ENCODE data around the gene GTF2H2C_2.
"Not testable (repeated sequence)": the region's sequence is repeated elsewhere in the genome, so short reads cannot be mapped to it uniquely, and the experiment has no call there.

The GTF2H2C_2 gene

DNA sequence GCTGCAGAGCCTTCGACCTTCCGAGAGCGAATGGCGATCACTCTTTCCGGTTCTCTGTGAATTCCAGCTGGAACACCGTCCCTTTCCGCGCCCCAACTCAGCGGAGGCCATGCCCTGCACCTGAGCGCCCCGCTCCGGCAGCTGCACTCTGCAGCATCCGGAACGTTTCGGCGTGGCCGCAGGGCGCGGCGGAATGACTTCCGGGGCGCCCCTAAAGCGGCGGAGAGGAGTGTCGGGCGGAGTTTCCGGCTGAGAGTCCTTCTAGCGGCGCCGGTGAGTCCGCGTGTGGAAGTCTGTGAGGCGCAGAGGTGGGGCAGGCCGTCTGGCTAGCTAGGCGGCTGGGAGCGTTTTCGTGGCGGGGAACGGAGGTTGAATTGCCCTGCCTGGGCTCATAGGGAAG, at the start of gene GTF2H2C_2:
Gene GTF2H2C_2, plus strand, starts transcription at position 252 of the 400 bp plus-strand sequence.
- not testable (repeated sequence) for DNase-seq (ENCODE audit: low read depth)

DNA sequence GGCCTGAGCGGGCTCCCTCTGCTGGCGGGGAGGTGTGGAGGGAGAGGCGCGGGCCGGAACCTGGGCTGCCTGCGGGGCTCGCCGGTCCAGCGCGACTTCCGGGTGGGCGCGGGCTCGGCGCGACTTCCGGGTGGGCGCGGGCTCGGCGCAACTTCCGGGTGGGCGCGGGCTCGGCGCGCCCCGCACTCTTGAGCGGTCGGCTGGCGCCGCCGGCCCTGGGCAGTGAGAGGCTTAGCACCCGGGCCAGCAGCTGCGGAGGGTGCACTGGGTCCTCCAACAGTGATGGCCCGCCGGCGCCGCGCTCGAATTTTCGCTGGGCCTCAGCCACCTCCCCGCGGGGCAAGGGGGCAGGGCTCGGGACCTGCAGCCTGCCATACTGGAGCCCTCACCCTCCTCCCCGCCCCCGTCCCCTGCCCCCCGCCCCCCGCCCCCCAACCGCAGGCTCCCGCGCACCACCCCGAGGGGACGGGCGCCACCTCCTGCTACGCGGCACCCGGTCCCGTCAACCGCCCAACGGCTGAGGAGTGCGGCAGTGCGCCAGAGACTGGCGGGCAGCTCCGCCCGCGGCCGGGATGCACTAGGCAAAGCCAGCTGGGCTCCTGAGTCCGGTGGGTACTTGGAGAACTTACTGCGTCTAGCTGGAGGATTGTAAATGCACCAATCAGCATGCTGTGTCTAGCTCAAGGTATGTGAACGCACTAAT, 14.0 kb upstream of the GTF2H2C_2 start:
- peak; percentile 57 for DNase-seq (ENCODE audit: low read depth)

DNA sequence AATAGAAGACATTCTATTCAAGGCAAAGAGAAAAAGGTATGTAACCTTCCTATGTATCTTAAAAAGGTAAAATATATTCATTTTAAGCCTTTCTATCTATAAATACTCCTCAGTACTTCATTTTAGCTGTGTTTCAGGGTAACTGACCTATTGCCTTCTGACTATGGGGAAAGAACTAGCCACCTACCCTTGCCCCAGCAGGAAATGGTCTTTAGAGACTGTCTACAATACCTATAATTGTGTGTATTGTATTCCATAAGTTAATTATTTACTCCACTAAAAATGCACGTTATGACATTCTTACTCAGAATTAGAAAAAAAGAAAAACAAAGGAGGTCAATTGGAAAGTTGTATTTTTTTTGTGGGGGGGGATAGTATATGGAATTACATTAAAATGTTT, 6.2 kb downstream of the GTF2H2C_2 start:
- DNase-seq (ENCODE audit: low read depth) = not testable (repeated sequence)

DNA sequence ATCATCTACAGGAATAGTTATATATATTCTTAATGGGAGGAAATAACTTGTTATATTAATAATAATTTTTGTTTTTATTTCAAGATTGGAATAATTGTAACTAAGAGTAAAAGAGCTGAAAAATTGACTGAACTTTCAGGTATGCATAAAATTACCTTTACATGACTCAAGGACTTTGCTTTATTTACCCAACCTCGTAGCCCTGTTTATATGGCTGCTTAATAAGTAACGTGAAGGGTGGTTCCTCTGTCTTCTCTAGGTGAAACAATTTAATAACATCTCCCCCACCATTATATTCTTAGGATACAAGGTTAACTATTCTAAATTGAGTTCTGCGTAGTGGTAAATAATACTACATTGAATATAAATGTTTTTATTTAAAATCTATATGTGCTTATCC, 8.0 kb downstream of the GTF2H2C_2 start:
- DNase-seq (ENCODE audit: low read depth) = not testable (repeated sequence)

DNA sequence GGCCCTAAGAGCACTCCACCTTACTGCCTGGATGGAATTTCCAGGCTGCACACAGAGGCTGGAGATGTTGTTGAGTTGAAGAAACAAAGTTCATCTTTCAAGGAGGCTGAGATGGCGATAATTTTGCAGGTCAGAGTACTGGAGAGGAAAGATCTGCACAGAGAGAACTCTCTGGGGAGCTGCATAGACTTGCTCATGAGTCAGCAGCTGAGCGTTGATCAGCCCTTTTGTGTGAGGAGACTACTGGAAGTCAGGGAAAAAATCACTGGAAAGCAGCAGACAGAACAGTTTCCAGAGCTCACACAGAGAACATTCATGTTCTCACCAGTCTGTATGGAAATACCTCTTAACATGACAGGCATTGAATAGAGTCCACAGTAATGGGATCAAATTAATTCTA, 23.4 kb downstream of the GTF2H2C_2 start:
- not testable (repeated sequence) for DNase-seq (ENCODE audit: low read depth)

DNA sequence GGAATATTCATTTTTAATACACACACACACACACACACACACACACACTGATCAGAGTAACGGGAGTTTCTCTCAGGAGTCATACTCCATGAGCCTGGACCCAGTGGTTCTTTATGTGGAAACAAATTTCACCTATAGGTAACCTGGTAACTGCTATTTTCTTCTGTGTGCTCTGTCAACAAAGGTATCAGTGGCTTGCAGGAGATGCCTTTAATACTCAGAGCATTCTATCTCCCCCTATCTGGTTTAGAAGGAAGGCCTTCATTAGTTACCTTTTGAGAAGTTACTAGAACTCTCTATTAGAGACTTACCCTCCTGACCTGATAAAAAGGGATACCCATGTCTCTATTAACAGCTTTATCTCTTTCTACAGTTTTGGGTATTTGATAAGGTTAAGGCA, 34.4 kb downstream of the GTF2H2C_2 start:
- not testable (repeated sequence) for DNase-seq (ENCODE audit: low read depth)

DNA sequence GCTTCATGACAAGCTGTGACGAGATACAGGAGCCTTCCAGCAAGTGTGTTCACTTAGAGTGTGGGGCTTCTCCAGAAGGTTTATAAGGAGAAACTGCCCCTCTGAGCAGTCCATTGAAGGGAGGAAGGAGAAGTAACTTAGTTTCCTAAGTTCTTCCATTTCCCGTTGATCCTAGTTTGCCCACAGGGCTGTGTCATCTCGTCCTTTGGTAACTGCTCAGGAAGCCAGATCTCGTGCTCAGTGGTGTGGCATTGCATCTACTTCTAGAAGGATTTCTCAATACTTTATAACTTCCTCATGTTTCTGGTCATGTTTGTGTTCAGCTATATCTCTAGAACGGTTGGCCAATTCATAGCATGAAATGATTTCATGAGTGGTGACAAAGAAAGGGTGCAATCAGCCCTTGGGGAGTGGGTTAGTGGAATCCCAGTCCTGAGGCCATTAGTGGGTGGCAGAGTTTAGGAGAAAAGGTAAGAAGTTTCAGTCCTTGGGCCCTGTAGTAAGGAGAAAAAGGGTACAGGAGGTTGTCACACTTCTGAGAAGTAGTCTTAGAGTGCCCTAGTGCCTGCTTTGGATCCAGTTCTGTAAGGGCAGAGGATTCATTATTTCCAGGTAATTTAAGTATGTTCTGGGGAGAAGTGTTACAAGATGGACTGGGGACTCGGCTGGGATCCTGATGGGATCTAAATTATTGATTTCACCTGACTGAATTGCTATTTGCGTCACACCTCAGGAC, 36.2 kb downstream of the GTF2H2C_2 start:
- DNase-seq (ENCODE audit: low read depth) = not testable (repeated sequence)

DNA sequence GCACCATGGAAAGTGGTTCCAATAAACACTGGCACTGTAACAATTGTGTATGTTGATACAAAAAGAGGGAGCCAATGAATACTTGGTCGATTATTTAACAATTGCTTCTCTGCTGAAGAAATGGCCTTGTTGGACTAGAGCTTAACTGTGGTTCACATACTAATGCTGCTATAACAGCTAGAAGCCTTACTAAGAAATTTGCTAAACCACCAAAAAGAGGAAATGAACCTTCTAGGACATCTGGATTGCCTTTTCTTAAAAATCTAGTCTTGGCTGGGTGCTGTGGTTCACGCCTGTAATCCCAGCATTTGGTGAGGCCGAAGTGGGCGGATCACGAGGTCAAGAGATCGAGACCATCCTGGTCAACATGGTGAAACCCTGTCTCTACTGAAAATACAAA, 41.9 kb downstream of the GTF2H2C_2 start:
- not testable (repeated sequence) for DNase-seq (ENCODE audit: low read depth)

DNA sequence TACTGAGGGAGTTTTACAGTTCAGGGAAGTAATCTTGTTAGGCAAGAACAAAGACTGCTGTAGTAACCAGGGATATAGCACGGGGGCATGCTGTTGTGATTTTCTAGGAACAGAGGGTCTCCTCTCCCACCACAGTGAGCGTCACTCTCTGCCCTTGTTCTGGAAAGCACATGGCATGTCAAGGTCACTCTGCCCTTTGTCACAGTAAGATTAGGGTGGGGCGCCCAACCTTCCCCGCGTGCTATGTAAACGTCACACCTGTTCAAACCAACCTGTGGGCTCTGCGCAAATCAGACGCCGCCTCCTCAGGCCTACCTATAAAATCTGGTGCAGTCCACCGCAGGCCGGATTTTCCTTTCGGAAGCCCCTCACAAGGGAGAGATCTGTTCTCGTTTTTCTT, 44.0 kb downstream of the GTF2H2C_2 start:
- DNase-seq (ENCODE audit: low read depth) = not testable (repeated sequence)

DNA sequence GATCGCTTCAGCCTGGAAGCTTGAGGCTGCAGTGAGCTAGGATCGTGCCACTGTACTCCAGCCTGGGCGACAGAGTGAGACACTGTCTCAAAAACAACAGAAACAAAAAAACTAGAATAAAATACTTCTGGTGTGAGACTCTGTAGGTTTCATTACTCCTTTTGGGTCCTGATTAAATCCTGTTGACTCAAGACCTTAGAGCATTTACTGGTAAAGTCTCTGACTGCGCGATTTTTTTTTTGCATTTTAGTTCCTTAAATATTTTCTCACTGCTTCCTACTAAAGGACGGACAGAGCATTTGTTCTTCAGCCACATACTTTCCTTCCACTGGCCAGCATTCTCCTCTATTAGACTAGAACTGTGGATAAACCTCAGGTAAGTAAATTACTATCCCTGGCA, 46.8 kb downstream of the GTF2H2C_2 start:
- DNase-seq (ENCODE audit: low read depth) = not testable (repeated sequence)

DNA sequence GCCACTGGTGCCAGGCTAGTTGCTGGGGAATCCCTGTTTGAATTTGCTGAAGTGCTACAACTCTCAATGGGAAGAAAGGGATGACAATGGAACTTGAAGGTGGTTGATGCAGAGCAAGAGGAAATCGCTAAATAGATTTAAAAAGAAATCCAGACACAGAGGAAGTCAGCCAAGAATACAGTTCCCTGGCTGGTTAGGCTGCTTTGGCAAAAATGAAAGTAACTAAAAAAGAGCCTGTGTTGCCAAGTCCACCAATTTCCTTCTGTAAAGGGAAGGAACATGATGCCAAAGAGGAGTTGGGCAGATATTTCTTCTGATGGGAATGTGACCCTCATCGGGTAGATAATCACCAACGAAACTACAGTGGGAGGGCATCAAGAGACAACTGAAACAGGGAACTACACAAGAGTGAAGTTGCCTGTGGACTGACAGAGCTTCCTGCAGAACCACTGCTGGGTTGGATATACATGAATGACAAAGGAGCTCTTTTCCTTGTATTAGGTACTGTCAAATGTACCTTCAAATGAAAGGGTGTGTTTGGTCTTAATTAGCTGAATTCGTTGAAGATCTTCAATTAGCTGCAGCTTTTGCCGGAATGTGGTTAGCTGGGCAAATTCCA, 49.0 kb downstream of the GTF2H2C_2 start:
- DNase-seq (ENCODE audit: low read depth) = not testable (repeated sequence)

DNA sequence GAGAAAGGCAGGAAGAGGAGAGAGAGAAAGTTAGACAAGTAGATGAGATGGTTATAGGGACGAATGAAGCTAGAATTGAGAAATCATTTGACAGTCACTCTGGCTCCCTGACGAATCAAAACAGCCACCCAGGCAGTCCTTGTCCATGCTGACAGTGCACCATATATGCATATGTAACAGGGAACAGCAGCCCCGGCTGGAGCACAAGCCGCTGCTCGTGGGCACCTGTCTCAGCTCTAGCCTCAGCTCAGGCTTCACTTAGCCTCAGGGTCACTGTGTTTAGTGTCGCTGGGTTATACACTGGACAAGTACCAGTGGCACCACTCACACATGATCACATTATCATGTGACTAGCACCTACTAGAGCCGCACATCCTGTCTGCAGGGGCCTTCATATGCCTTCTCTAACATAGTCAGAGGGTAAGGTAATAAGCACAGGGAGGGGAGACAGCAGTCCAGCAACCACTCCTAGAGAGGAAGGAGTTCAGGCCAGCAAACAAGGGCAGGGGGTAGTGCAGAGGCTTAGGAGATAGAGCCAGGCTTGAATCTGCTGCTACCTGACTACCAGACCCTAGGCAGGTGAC, 54.9 kb downstream of the GTF2H2C_2 start:
- not testable (repeated sequence) for DNase-seq (ENCODE audit: low read depth)
